HEK293T (cell line): ENCODE measurements around the gene URM1.

ENCODE experiments used
- ARNT ChIP-seq: fragments of 450-650 bp; IDR thresholded peaks from 2 replicates; pipeline ENCODE4 v1.6.1; 2017; ENCODE audit warnings: mild to moderate bottlenecking
- BHLHE40 ChIP-seq: fragments of 450-650 bp; IDR thresholded peaks from 2 replicates; pipeline ENCODE4 v1.6.1; 2016; ENCODE audit warnings: mild to moderate bottlenecking, moderate library complexity, borderline replicate concordance
- CTBP1 ChIP-seq: fragments of 450-650 bp; IDR thresholded peaks from 2 replicates; pipeline ENCODE4 v1.6.1; 2016; ENCODE audit warnings: borderline replicate concordance
- ELF4 ChIP-seq: fragments of 450-650 bp; IDR thresholded peaks from 2 replicates; pipeline ENCODE4 v1.6.1; 2017; ENCODE audit warnings: antibody characterized with exemption
- FOXK2 ChIP-seq: fragments of 450-650 bp; IDR thresholded peaks from 2 replicates; pipeline ENCODE4 v1.6.1; 2016; ENCODE audit warnings: mild to moderate bottlenecking
- FOXM1 ChIP-seq: fragments of 450-650 bp; IDR thresholded peaks from 2 replicates; pipeline ENCODE4 v1.6.1; 2017; ENCODE audit warnings: mild to moderate bottlenecking, borderline replicate concordance
- HDGF ChIP-seq: fragments of 450-650 bp; IDR thresholded peaks from 2 replicates; pipeline ENCODE4 v1.6.1; 2017; ENCODE audit warnings: antibody characterized with exemption, borderline replicate concordance
- L3MBTL2 ChIP-seq: fragments of 450-650 bp; conservative IDR thresholded peaks from 2 replicates; pipeline ENCODE4 v1.6.1; 2016; ENCODE audit warnings: mild to moderate bottlenecking
- NFRKB ChIP-seq: fragments of 450-650 bp; IDR thresholded peaks from 2 replicates; pipeline ENCODE4 v1.6.1; 2016; ENCODE audit warnings: mild to moderate bottlenecking, moderate library complexity
- PKNOX1 ChIP-seq: fragments of 450-650 bp; IDR thresholded peaks from 2 replicates; pipeline ENCODE4 v1.6.1; 2016
- SUZ12 ChIP-seq: fragments of 450-650 bp; IDR thresholded peaks from 2 replicates; pipeline ENCODE4 v1.6.1; 2016; ENCODE audit warnings: mild to moderate bottlenecking
- TARDBP ChIP-seq: fragments of 450-650 bp; IDR thresholded peaks from 2 replicates; pipeline ENCODE4 v1.6.1; 2016
- ZNF384 ChIP-seq: fragments of 450-650 bp; IDR thresholded peaks from 2 replicates; pipeline ENCODE4 v1.6.1; 2016

- TF ChIP-seq CTBP1 (no peak), L3MBTL2 (no peak), ZNF384 (no peak), TARDBP (no peak), FOXM1 (no peak), HDGF (no peak), FOXK2 (no peak), ARNT (no peak), ELF4 (no peak), BHLHE40 (no peak), SUZ12 (no peak), NFRKB (no peak), PKNOX1 (no peak)
These were observed 33.2 kb upstream of the URM1 start for GRCh38 chr9:128337936-128338335.
